GM19438 (cell line): ENCODE measurements around the gene PSMA6.
"Not testable (repeated sequence)": the region's sequence is repeated elsewhere in the genome, so short reads cannot be mapped to it uniquely, and the experiment has no call there.

Experiments
- ATAC-seq: cut with Tn5 transposase; IDR thresholded peaks from one replicate; pipeline ENCODE4 v1.9.1; 2021; ENCODE audit warnings: low read depth; ENCODE audit not compliant: unreplicated experiment

The PSMA6 gene

GRCh38 chr14:35292051-35292769, at the start of gene PSMA6:
TSS of gene PSMA6 (plus strand) at chr14:35292382. CDS start at chr14:35292477, 95 bp downstream.
- peak; percentile 80 for ATAC-seq

GRCh38 chr14:35242599-35243311, 49.4 kb upstream of the PSMA6 start:
- no peak for ATAC-seq

GRCh38 chr14:35243956-35244355, 48.2 kb upstream of the PSMA6 start:
- ATAC-seq = no peak

- no peak for ATAC-seq
These were observed 47.6 kb upstream of the PSMA6 start for GRCh38 chr14:35244542-35244941.

- ATAC-seq = no peak
These were observed 47.1 kb upstream of the PSMA6 start for GRCh38 chr14:35245051-35245450.

GRCh38 chr14:35247777-35248475, 44.3 kb upstream of the PSMA6 start:
- ATAC-seq = peak; percentile 77

GRCh38 chr14:35248476-35248788, 43.8 kb upstream of the PSMA6 start:
- ATAC-seq = peak; percentile 67

GRCh38 chr14:35250319-35250718, 41.9 kb upstream of the PSMA6 start:
- ATAC-seq = no peak

GRCh38 chr14:35252451-35252868, 39.7 kb upstream of the PSMA6 start:
- no peak for ATAC-seq

GRCh38 chr14:35253056-35253455, 39.1 kb upstream of the PSMA6 start:
- ATAC-seq = not testable (repeated sequence)

- ATAC-seq = not testable (repeated sequence)
These were observed 38.1 kb upstream of the PSMA6 start for GRCh38 chr14:35254034-35254622.

- ATAC-seq = no peak
These were observed 37.4 kb upstream of the PSMA6 start for GRCh38 chr14:35254736-35255135.

- no peak for ATAC-seq
These were observed 36.5 kb upstream of the PSMA6 start for GRCh38 chr14:35255711-35256110.

GRCh38 chr14:35257809-35258208, 34.4 kb upstream of the PSMA6 start:
- ATAC-seq = no peak

GRCh38 chr14:35258420-35258819, 33.8 kb upstream of the PSMA6 start:
- ATAC-seq = no peak

GRCh38 chr14:35261774-35262173, 30.4 kb upstream of the PSMA6 start:
- ATAC-seq = no peak

GRCh38 chr14:35262436-35262835, 29.7 kb upstream of the PSMA6 start:
- ATAC-seq = no peak

GRCh38 chr14:35268946-35269345, 23.2 kb upstream of the PSMA6 start:
- ATAC-seq = no peak

- no peak for ATAC-seq
These were observed 17.4 kb upstream of the PSMA6 start for GRCh38 chr14:35274805-35275204.

- no peak for ATAC-seq
These were observed 15.0 kb upstream of the PSMA6 start for GRCh38 chr14:35277179-35277578.

- no peak for ATAC-seq
These were observed 12.8 kb upstream of the PSMA6 start for GRCh38 chr14:35279369-35279768.
